SU-DHL-6 (cell line): ENCODE measurements around the gene NLGN1.

Experiments
- H2AFZ ChIP-seq: fragments of 200-600 bp; sonication (generic); 2 replicates; pipeline ENCODE4 v1.6.1; 2014; ENCODE audit warnings: low read depth, mild to moderate bottlenecking, moderate library complexity, mixed read lengths, antibody characterized with exemption, low read length; ENCODE audit not compliant: severe bottlenecking
- H3F3A ChIP-seq: fragments of 200-600 bp; shearing (Covaris generic); 2 replicates; pipeline ENCODE4 v1.6.0; 2016; ENCODE audit warnings: antibody characterized with exemption, mild to moderate bottlenecking; ENCODE audit not compliant: insufficient read depth
- H3K27ac ChIP-seq: fragments of 200-600 bp; sonication (generic); 2 replicates; pipeline ENCODE4 v1.5.1; 2016; ENCODE audit warnings: low read depth, mild to moderate bottlenecking, low read length, moderate library complexity, mixed read lengths
- H3K27me3 ChIP-seq: fragments of 200-600 bp; sonication (generic), shearing (Covaris generic); 2 replicates; pipeline ENCODE4 v1.6.0; 2014; ENCODE audit warnings: mild to moderate bottlenecking, low read length
- H3K36me3 ChIP-seq: fragments of 200-600 bp; sonication (generic); 2 replicates; pipeline ENCODE4 v1.6.1; 2014; ENCODE audit warnings: mild to moderate bottlenecking, low read length, mixed read lengths
- H3K4me2 ChIP-seq: fragments of 300-600, 200-600 bp; shearing (Covaris generic), sonication (generic); 2 replicates; pipeline ENCODE4 v1.6.0; 2014; ENCODE audit warnings: low read length, low read depth, mild to moderate bottlenecking; ENCODE audit not compliant: poor library complexity, severe bottlenecking
- H3K4me3 ChIP-seq: fragments of 200-600 bp; sonication (generic); 2 replicates; pipeline ENCODE4 v1.5.1; 2014; ENCODE audit warnings: antibody characterized with exemption, low read length, mild to moderate bottlenecking, mixed read lengths; ENCODE audit not compliant: insufficient read depth, poor library complexity, severe bottlenecking
- H3K79me2 ChIP-seq: fragments of 200-600 bp; sonication (generic); 2 replicates; pipeline ENCODE4 v1.6.1; 2014; ENCODE audit warnings: mild to moderate bottlenecking, low read length, moderate library complexity; ENCODE audit not compliant: insufficient read depth
- H3K9ac ChIP-seq: fragments of 200-600 bp; sonication (generic); 2 replicates; pipeline ENCODE4 v1.7.0; 2014; ENCODE audit warnings: mild to moderate bottlenecking, low read length
- H3K9me2 ChIP-seq: fragments of 200-600 bp; sonication (generic); replicated peaks from 2 replicates; pipeline ENCODE4 v1.6.1; 2014; ENCODE audit warnings: low read length; ENCODE audit not compliant: insufficient read depth
- H3K9me3 ChIP-seq: fragments of 200-600 bp; sonication (generic); 2 replicates; pipeline ENCODE4 v1.6.1; 2014; ENCODE audit warnings: low read length, mixed read lengths; ENCODE audit not compliant: insufficient read depth
- H4K20me1 ChIP-seq: fragments of 200-600 bp; sonication (generic); 2 replicates; pipeline ENCODE4 v1.6.1; 2014; ENCODE audit warnings: low read depth, mild to moderate bottlenecking, antibody characterized with exemption, low read length, moderate library complexity, mixed read lengths
- CTCF ChIP-seq: fragments of 200-600 bp; sonication (generic); IDR thresholded peaks from one replicate; pipeline ENCODE4 v1.5.1; 2017; ENCODE audit warnings: antibody characterized with exemption, mild to moderate bottlenecking, low read length, moderate library complexity; ENCODE audit not compliant: insufficient read depth, poor library complexity, severe bottlenecking
- EZH2phosphoT487 ChIP-seq: fragments of 200-600 bp; sonication (generic), shearing (Covaris generic); conservative IDR thresholded peaks from 2 replicates; pipeline ENCODE4 v1.6.1; 2018; ENCODE audit warnings: mild to moderate bottlenecking, antibody characterized with exemption, low read length, moderate library complexity, mixed read lengths

The NLGN1 gene

GRCh38 chr3:173958805-173959204 lies 561.3 kb downstream of the NLGN1 start:
- Histone ChIP-seq H3K9me3 (no peaks in the 10 kb centered on the region), H4K20me1 (no peaks in the 10 kb centered on the region), H3K27ac (no peak overlapping the region), H3K4me3 (no peak overlapping the region), H3K9me2 (no peaks in the 10 kb centered on the region), H3F3A (no peaks in the 10 kb centered on the region), H2AFZ (no peak overlapping the region), H3K79me2 (no peaks in the 10 kb centered on the region), H3K36me3 (no peaks in the 10 kb centered on the region), H3K9ac (no peak overlapping the region), H3K27me3 (no peaks in the 10 kb centered on the region), H3K4me2 (no peak overlapping the region)
- TF ChIP-seq EZH2phosphoT487 (no peak), CTCF (no peak)

DNA sequence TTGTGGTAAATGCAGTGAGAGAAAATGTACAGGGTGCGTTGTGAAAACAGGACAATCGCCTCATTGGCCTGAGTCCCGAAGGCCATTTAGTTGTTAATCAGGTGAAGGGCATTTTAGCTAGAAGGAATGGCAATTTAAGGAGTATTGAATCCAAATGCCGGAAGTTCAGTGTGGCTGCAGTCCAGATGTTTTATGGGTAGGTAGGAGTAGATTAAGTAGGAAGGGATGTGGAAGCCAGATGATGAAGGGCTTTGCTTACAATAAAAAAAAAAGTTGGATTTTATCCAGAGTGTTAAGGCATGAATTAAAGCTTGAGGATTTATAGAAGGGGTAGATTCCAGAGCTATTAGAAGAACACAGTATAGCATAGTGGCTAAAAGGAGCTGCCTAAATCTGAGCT lies 572.7 kb downstream of the NLGN1 start:
- no peak overlapping the region for H3K4me2 ChIP-seq
- H3K27me3 ChIP-seq: no peaks in the 10 kb centered on the region
- H3K27ac ChIP-seq: no peak overlapping the region
- no peaks in the 10 kb centered on the region for H3F3A ChIP-seq
- H3K36me3 ChIP-seq: no peaks in the 10 kb centered on the region
- H3K79me2 ChIP-seq: no peaks in the 10 kb centered on the region
- H3K9me3 ChIP-seq: no peaks in the 10 kb centered on the region
- H3K9me2 ChIP-seq: no peaks in the 10 kb centered on the region
- no peak overlapping the region for H2AFZ ChIP-seq
- no peak overlapping the region for H3K4me3 ChIP-seq
- no peak for TF ChIP-seq EZH2phosphoT487
- TF ChIP-seq CTCF: no peak
- no peaks in the 10 kb centered on the region for H4K20me1 ChIP-seq
- no peak overlapping the region for H3K9ac ChIP-seq

DNA sequence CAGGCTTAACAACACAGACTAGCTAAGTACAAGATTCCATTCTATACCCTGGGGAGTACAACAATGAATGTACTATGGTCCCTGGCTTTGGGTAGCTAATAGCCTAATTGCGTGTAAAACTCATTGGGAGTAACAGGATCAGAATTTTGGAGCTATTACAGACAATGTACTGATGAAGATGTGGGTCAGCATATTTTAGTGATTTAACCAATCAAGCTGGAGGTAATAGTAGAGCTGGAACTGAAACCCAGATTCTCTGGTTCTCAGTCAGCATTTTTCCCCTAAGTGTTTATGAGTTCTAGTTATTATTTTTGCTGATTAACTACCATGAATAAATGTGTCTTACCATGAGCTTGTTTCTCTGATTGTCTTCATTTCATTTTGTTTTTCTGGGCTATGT lies 578.7 kb downstream of the NLGN1 start:
- H3F3A ChIP-seq: no peaks in the 10 kb centered on the region
- no peak overlapping the region for H3K4me2 ChIP-seq
- TF ChIP-seq EZH2phosphoT487 (no peak), CTCF (no peak)

GRCh38 chr3:173977747-173978146 lies 580.2 kb downstream of the NLGN1 start:
- Histone ChIP-seq H3F3A (no peaks in the 10 kb centered on the region), H3K9me3 (no peaks in the 10 kb centered on the region), H3K36me3 (no peaks in the 10 kb centered on the region), H3K79me2 (no peaks in the 10 kb centered on the region), H3K9me2 (no peaks in the 10 kb centered on the region), H2AFZ (no peak overlapping the region), H3K27me3 (no peaks in the 10 kb centered on the region), H3K27ac (no peak overlapping the region), H4K20me1 (no peaks in the 10 kb centered on the region), H3K4me2 (no peak overlapping the region), H3K9ac (no peak overlapping the region), H3K4me3 (no peak overlapping the region)
- TF ChIP-seq EZH2phosphoT487 (no peak), CTCF (no peak)

More for the DNA sequence above, 578.7 kb downstream of the NLGN1 start:
- no peaks in the 10 kb centered on the region for H3K36me3 ChIP-seq
- no peaks in the 10 kb centered on the region for H3K9me3 ChIP-seq
- no peaks in the 10 kb centered on the region for H3K79me2 ChIP-seq
- H2AFZ ChIP-seq: no peak overlapping the region
- H3K27ac ChIP-seq: no peak overlapping the region
- H3K4me3 ChIP-seq: no peak overlapping the region
- H3K27me3 ChIP-seq: no peaks in the 10 kb centered on the region
- H3K9me2 ChIP-seq: no peaks in the 10 kb centered on the region
- no peak overlapping the region for H3K9ac ChIP-seq
- H4K20me1 ChIP-seq: no peaks in the 10 kb centered on the region
